ENCODE data around the gene SLC22A2.

DNA sequence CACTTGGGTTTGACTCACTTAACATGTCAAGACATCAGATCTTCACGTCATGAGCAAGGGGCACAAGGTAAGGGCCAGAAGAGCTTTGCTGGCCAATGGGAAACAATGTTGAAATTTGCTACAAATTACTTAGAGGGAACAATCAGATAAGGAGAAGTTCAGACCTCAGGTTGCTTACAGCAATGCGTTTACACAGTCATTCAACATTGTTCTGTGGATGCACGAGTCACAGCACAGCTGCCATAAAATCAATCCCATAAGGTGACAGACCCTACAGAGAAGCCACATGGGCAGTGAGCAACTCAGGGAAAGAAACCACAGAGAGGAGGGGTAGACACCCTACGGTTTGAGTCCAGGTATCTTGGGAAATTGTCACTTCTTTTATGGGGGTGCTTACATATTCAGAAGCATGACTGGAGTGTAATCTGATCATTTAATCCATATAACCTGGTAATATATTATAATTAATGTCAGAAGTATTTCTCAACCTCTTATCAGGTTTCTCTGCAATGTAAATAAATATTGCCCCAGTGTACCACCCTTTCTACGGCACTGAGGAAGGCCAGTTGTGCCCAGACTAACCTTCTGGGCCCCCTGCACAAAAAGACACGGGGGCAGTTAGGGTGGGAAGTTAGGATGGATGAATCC lies 2.3 kb upstream of the SLC22A2 start:
- TF ChIP-seq, protein P1, sequence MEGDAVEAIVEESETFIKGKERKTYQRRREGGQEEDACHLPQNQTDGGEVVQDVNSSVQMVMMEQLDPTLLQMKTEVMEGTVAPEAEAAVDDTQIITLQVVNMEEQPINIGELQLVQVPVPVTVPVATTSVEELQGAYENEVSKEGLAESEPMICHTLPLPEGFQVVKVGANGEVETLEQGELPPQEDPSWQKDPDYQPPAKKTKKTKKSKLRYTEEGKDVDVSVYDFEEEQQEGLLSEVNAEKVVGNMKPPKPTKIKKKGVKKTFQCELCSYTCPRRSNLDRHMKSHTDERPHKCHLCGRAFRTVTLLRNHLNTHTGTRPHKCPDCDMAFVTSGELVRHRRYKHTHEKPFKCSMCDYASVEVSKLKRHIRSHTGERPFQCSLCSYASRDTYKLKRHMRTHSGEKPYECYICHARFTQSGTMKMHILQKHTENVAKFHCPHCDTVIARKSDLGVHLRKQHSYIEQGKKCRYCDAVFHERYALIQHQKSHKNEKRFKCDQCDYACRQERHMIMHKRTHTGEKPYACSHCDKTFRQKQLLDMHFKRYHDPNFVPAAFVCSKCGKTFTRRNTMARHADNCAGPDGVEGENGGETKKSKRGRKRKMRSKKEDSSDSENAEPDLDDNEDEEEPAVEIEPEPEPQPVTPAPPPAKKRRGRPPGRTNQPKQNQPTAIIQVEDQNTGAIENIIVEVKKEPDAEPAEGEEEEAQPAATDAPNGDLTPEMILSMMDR (tag by site-specific recombination; IDR thresholded peaks at IDR 0.05) = no peak
- TF ChIP-seq, protein P2, sequence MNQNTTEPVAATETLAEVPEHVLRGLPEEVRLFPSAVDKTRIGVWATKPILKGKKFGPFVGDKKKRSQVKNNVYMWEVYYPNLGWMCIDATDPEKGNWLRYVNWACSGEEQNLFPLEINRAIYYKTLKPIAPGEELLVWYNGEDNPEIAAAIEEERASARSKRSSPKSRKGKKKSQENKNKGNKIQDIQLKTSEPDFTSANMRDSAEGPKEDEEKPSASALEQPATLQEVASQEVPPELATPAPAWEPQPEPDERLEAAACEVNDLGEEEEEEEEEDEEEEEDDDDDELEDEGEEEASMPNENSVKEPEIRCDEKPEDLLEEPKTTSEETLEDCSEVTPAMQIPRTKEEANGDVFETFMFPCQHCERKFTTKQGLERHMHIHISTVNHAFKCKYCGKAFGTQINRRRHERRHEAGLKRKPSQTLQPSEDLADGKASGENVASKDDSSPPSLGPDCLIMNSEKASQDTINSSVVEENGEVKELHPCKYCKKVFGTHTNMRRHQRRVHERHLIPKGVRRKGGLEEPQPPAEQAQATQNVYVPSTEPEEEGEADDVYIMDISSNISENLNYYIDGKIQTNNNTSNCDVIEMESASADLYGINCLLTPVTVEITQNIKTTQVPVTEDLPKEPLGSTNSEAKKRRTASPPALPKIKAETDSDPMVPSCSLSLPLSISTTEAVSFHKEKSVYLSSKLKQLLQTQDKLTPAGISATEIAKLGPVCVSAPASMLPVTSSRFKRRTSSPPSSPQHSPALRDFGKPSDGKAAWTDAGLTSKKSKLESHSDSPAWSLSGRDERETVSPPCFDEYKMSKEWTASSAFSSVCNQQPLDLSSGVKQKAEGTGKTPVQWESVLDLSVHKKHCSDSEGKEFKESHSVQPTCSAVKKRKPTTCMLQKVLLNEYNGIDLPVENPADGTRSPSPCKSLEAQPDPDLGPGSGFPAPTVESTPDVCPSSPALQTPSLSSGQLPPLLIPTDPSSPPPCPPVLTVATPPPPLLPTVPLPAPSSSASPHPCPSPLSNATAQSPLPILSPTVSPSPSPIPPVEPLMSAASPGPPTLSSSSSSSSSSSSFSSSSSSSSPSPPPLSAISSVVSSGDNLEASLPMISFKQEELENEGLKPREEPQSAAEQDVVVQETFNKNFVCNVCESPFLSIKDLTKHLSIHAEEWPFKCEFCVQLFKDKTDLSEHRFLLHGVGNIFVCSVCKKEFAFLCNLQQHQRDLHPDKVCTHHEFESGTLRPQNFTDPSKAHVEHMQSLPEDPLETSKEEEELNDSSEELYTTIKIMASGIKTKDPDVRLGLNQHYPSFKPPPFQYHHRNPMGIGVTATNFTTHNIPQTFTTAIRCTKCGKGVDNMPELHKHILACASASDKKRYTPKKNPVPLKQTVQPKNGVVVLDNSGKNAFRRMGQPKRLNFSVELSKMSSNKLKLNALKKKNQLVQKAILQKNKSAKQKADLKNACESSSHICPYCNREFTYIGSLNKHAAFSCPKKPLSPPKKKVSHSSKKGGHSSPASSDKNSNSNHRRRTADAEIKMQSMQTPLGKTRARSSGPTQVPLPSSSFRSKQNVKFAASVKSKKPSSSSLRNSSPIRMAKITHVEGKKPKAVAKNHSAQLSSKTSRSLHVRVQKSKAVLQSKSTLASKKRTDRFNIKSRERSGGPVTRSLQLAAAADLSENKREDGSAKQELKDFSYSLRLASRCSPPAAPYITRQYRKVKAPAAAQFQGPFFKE (tag by site-specific recombination; IDR thresholded peaks at IDR 0.05; ENCODE audit: borderline replicate concordance) = no peak
- TF ChIP-seq, protein P3, sequence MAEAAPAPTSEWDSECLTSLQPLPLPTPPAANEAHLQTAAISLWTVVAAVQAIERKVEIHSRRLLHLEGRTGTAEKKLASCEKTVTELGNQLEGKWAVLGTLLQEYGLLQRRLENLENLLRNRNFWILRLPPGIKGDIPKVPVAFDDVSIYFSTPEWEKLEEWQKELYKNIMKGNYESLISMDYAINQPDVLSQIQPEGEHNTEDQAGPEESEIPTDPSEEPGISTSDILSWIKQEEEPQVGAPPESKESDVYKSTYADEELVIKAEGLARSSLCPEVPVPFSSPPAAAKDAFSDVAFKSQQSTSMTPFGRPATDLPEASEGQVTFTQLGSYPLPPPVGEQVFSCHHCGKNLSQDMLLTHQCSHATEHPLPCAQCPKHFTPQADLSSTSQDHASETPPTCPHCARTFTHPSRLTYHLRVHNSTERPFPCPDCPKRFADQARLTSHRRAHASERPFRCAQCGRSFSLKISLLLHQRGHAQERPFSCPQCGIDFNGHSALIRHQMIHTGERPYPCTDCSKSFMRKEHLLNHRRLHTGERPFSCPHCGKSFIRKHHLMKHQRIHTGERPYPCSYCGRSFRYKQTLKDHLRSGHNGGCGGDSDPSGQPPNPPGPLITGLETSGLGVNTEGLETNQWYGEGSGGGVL (tag by site-specific recombination; IDR thresholded peaks at IDR 0.05) = no peak
- TF ChIP-seq, protein P4, sequence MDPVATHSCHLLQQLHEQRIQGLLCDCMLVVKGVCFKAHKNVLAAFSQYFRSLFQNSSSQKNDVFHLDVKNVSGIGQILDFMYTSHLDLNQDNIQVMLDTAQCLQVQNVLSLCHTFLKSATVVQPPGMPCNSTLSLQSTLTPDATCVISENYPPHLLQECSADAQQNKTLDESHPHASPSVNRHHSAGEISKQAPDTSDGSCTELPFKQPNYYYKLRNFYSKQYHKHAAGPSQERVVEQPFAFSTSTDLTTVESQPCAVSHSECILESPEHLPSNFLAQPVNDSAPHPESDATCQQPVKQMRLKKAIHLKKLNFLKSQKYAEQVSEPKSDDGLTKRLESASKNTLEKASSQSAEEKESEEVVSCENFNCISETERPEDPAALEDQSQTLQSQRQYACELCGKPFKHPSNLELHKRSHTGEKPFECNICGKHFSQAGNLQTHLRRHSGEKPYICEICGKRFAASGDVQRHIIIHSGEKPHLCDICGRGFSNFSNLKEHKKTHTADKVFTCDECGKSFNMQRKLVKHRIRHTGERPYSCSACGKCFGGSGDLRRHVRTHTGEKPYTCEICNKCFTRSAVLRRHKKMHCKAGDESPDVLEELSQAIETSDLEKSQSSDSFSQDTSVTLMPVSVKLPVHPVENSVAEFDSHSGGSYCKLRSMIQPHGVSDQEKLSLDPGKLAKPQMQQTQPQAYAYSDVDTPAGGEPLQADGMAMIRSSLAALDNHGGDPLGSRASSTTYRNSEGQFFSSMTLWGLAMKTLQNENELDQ (tag by site-specific recombination; IDR thresholded peaks at IDR 0.05; ENCODE audit: low read depth) = no peak
- TF ChIP-seq, protein P5, sequence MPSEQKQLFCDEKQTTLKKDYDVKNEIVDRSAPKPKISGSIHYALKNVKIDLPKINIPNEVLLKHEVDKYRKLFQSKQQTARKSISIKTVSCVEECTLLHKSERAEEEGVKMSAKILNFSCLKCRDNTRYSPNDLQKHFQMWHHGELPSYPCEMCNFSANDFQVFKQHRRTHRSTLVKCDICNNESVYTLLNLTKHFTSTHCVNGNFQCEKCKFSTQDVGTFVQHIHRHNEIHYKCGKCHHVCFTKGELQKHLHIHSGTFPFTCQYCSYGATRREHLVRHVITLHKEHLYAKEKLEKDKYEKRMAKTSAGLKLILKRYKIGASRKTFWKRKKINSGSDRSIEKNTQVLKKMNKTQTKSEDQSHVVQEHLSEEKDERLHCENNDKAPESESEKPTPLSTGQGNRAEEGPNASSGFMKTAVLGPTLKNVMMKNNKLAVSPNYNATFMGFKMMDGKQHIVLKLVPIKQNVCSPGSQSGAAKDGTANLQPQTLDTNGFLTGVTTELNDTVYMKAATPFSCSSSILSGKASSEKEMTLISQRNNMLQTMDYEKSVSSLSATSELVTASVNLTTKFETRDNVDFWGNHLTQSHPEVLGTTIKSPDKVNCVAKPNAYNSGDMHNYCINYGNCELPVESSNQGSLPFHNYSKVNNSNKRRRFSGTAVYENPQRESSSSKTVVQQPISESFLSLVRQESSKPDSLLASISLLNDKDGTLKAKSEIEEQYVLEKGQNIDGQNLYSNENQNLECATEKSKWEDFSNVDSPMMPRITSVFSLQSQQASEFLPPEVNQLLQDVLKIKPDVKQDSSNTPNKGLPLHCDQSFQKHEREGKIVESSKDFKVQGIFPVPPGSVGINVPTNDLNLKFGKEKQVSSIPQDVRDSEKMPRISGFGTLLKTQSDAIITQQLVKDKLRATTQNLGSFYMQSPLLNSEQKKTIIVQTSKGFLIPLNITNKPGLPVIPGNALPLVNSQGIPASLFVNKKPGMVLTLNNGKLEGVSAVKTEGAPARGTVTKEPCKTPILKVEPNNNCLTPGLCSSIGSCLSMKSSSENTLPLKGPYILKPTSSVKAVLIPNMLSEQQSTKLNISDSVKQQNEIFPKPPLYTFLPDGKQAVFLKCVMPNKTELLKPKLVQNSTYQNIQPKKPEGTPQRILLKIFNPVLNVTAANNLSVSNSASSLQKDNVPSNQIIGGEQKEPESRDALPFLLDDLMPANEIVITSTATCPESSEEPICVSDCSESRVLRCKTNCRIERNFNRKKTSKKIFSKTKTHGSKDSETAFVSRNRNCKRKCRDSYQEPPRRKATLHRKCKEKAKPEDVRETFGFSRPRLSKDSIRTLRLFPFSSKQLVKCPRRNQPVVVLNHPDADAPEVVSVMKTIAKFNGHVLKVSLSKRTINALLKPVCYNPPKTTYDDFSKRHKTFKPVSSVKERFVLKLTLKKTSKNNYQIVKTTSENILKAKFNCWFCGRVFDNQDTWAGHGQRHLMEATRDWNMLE (tag by site-specific recombination; conservative IDR thresholded peaks at IDR 0.05; ENCODE audit: low read depth) = no peak
- TF ChIP-seq, protein P6, sequence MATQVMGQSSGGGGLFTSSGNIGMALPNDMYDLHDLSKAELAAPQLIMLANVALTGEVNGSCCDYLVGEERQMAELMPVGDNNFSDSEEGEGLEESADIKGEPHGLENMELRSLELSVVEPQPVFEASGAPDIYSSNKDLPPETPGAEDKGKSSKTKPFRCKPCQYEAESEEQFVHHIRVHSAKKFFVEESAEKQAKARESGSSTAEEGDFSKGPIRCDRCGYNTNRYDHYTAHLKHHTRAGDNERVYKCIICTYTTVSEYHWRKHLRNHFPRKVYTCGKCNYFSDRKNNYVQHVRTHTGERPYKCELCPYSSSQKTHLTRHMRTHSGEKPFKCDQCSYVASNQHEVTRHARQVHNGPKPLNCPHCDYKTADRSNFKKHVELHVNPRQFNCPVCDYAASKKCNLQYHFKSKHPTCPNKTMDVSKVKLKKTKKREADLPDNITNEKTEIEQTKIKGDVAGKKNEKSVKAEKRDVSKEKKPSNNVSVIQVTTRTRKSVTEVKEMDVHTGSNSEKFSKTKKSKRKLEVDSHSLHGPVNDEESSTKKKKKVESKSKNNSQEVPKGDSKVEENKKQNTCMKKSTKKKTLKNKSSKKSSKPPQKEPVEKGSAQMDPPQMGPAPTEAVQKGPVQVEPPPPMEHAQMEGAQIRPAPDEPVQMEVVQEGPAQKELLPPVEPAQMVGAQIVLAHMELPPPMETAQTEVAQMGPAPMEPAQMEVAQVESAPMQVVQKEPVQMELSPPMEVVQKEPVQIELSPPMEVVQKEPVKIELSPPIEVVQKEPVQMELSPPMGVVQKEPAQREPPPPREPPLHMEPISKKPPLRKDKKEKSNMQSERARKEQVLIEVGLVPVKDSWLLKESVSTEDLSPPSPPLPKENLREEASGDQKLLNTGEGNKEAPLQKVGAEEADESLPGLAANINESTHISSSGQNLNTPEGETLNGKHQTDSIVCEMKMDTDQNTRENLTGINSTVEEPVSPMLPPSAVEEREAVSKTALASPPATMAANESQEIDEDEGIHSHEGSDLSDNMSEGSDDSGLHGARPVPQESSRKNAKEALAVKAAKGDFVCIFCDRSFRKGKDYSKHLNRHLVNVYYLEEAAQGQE (tag by site-specific recombination; IDR thresholded peaks at IDR 0.05) = no peak
